ENCODE data around the gene TGFBR3.
"Not testable (repeated sequence)": the region's sequence is repeated elsewhere in the genome, so short reads cannot be mapped to it uniquely, and the experiment has no call there.

The TGFBR3 gene

DNA sequence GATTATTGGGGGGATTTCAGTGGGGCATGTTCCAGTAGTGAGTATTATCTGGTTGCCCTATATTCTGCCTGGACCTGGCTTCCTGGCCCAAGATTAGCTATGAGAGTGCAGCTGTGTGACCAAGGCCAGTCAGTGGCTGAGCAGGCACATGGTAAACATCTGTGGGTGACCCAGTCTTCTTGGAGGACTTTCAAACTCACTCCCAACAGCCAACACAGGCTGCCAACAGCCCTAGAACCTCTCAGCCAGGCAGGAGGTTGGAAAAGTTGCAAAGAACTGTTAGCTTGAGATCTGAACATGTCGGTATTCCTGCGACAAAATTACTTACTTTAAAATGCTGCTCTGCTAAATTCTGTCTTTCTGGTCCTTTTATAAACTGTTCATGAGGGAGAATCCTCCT is 192.4 kb downstream of the TGFBR3 start:
- no peak for DNase-seq (ENCODE audit: low read depth, low spot score)

DNA sequence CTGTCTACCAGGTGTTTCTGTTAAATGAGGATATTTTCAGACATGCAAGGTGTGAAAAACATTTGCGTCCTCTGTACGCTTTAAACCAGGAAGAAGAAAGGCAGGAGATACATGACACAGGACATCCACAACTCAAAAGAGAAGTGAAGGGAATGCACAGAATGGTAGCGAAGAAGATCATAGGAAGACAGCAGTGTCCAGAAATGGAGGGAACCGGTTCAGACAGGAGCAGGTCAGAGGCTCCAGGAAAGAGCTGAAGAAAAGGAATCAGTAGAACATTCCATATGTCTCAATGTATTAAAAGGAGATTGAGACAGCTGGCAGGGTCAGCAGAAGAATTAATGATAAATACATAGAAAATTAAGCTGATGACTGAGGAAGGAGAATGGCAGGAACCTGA is 194.4 kb downstream of the TGFBR3 start:
- no peak for DNase-seq (ENCODE audit: low read depth, low spot score)

DNA sequence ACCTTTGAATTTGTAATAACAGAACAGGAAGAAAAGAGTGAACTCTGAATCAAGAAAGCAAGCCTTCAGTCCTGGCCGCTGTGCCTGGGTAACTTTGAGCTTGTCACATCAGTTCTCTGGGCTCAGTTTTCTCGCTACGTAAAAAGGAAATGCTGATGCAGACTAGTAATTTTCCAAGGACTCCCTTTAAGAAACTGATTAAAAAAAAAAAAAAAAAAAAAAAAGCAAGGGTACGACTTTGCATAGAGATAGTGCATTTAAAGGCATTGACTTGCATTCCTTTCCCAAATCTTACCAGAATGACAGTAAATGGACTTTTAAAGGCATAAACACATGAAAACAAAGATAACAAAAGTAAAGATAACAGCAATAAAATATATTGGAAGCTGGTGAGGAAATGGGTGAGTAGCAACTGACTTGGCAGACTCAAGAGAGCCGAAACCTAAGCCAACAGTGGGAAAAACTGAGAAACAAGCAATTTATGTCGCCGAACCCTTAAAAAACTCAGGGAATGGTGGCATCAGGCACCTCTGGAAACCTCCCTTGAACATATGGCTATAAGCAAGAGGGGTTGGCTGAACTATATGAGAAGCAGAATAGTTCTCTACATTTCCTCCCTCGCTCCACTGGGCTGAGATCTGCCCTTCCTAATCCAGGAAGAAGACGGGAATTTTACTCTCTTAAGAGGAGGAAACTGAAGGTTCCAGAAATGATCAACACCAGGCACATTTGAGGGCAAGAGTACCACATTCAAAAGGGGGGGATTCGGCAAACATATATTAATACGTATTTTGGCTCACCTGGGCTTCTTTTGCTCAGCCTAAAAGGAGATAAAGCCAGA is 196.1 kb downstream of the TGFBR3 start:
- DNase-seq (ENCODE audit: low read depth, low spot score) = no peak

DNA sequence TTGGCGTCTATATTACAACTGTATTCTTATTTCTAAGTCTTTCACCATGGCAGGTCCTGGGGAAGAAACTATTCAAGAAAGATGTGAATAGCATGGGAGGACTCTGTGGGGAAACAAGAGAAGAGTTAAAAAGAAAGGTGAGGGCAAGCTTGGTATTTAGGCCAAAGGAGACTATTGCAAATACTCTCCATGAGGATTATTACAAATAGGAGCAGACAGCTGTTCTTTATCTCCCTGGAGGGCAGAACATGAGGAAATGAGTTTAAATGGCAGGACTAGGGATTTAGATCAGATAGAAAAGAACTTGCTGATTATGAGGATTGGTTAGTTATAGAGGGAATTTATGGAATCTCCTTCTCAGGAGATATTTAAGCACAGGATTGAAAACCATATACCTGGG is 198.5 kb downstream of the TGFBR3 start:
- no peak for DNase-seq (ENCODE audit: low read depth, low spot score)

DNA sequence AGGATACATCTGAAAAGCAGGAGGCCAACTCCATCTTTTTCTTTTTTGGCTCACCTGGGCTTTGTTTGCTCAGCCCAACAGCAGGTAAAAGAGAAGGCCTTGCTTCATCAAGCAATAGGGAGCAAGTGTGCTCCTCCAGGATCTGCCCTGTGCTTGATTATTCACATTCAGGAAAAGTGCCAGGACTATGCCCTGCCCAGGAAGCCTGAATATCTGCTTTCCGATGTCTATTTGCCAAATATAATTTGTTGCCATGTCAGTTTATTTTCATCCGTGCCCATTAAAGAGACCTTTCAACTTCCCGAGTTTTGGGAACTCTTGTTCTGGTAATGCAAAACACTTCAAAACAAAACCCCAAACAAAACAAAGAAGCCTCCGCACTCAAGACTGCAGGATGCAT is 200.0 kb downstream of the TGFBR3 start:
- no peak for DNase-seq (ENCODE audit: low read depth, low spot score)

DNA sequence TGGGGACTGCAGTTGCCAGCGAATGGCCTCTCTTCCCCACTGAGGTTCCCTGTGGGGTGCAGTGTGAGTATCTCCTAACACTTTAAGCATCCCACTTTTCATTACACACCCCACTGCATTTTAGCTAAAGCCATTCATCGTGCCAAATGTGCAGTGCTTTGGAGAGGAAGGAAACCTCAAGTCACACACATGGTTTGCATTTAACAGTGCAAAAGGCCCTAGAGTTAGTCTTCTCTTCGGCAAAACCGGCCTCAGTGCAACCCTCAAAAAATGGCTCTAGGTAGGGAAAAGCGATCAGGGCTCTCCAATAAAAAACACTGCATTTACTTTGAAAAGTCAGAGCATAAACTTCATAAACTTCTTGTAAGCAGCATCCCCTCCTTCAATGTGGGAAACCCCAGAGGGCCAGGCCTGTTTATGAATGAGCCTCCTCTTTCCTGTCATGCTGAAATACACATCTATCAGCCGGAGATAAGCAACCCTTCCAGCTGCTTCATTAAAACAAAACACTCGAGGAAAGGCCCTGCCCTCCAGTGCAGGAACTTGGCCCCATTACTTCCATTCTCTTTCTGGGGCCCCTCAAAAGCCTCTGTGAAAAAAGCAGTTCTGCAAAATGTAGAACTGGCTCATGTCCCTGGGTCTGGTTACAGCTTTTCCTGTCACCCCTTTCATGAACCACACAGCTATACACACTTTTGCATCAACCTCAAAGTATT is 201.3 kb downstream of the TGFBR3 start:
- no peak for DNase-seq (ENCODE audit: low read depth, low spot score)

DNA sequence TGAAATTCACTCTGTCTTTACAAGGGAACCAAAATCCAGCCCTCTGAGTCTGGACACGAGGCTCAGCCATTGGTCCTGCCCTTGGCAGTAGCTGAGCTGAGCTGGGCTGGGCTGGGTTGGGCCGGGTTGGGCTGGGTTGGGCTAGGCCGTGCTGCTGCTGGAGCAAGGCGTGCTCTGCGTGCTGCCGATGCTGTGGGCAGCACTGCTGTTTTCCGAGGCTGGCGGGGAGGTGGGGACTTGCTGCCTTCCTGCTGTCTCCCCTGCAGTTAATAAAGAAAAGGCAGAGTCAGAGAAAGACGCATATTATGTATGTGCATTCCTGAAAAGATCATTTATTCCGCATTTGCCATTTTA is 202.4 kb downstream of the TGFBR3 start:
- no peak for DNase-seq (ENCODE audit: low read depth, low spot score)

- DNase-seq (ENCODE audit: low read depth, low spot score) = no peak
Observed at GRCh38 chr1:91682882-91683597, 202.9 kb downstream of the TGFBR3 start.

DNA sequence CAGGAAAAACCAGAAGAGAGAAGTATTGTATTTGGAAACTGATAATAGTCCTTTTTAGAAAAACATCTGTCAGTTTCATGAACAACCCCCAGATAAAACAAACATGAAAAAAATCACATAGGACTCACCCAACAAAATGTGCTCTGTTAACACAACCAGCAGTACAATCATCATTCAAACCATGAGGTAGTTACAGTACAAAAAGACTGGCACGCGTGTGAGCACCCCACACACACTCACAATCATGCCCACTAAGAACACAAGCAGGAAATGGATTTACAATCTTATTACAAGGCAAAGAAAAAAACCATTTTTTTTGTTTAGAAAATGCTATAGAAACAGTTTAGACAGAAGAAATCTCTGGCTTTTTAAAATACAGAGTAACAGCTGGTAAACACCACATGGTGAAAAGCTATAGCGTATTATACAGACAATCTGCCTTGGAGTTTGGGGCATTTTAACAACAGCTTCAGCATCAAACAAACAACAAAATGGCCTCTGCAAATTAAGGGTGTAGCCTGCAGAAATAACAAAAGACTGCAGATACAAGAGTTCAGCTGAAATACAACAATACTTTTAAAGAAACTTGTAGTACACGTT is 205.3 kb downstream of the TGFBR3 start:
- no peak for DNase-seq (ENCODE audit: low read depth, low spot score)

DNA sequence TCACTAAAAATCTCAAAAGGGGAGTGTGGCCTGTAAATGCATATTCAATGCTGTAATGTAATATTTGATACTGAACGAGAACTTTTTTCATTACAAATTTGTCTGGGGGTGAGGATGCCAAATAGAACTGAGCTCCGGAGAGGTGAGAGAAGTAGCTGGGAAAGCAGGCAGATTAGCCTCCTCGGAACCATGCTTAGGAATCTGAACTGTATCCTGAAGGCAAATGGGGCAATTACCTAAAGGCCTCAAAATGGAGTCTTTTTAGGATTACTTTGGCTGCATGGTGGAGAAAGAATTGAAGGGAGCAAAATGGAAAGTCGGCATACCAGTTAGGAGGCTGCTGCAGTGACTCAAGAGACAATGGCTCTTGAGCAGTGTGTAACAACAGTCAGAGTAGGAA is 206.5 kb downstream of the TGFBR3 start:
- no peak for DNase-seq (ENCODE audit: low read depth, low spot score)

- no peak for DNase-seq (ENCODE audit: low read depth, low spot score)
Observed at GRCh38 chr1:91676030-91676429, 209.9 kb downstream of the TGFBR3 start.

DNA sequence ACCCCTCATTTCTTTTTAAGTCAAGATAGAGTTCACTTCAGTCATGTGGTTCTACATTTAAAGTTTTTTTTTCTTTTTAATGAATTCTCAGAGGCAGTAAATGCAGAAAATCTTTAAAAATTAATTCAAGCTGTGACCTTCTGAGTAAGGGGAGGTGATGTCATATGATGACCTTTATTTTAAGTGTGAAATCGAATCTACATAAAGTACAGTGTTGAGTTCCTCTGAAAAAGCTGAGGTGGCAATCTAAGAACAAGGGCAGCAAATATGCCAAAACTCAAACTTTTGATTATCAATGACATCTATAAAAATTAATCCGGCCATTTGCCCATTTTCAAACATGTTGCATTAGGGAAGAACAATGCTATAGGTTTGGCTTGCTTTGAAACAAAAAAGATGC is 211.8 kb downstream of the TGFBR3 start:
- no peak for DNase-seq (ENCODE audit: low read depth, low spot score)

DNA sequence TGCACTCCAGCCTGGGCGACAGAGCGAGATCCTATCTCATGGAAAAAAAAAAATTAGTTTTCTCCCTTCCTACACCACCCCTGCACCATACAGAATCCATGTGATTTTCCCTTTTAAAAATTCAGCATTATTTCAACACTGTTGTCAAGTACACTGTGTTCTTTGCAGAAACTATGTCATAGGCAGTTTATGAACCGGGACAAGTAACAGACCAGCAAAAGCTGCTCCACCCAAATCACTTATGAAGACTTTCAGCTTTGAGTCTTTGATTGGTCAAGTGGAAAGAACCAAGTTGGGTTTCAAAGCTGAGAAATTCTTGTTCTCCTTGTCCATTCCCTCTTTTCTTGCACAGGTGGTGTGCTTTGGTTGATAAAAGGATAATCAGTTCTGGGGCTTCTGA is 212.3 kb downstream of the TGFBR3 start:
- DNase-seq (ENCODE audit: low read depth, low spot score) = no peak

DNA sequence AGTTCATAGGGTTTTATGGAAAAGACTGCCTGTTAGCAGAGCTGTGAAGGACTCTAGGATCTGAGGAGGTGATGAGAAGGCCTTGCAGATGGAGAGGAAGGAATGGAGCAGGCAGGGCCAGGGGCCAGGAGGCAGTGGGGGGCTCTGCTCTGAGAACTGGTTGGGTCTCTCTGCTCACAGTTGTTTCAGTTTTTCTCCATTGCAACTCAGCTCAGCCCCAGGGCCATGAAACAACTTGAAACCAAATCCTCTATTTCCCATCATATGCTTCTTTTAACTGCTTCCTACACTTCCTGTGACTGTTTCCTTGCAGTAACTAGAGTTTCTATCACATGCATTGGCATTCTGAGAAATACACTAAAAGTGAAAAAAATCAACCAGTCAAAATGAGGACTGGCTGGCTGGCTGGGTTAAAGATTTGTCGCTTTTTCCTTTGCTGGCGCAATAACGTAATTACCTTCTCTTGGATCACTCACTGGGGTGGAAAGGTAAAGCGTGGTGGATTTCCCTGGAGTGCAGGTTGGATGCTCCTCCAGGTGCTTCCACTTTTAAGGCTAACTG is 213.3 kb downstream of the TGFBR3 start:
- DNase-seq (ENCODE audit: low read depth, low spot score) = no peak

- no peak for DNase-seq (ENCODE audit: low read depth, low spot score)
Observed at GRCh38 chr1:91670781-91671180, 215.2 kb downstream of the TGFBR3 start.

- no peak for DNase-seq (ENCODE audit: low read depth, low spot score)
Observed at GRCh38 chr1:91669584-91670350, 216.2 kb downstream of the TGFBR3 start.

DNA sequence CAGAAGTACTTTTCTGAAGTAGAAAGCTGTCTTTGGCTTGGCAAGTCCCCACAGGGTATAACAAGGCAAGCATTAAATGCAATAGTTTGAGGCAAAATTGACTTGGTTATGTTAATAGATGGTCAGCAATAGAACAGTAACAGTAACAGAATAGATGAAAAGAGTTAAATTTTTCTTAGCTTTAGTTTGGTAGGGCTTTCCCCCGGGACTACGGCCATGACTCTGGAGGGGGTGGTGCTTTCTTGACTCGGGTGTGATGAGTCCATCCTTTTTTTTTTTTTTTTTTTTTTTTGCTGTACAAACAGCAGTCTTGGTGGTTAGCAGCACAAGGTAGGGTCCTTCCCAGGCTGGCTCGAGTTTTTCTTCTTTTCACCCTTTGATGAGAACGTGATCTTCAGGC is 219.3 kb downstream of the TGFBR3 start:
- DNase-seq (ENCODE audit: low read depth, low spot score) = not testable (repeated sequence)

- no peak for DNase-seq (ENCODE audit: low read depth, low spot score)
Observed at GRCh38 chr1:91661121-91661520, 224.8 kb downstream of the TGFBR3 start.

- no peak for DNase-seq (ENCODE audit: low read depth, low spot score)
Observed at GRCh38 chr1:91660708-91661107, 225.2 kb downstream of the TGFBR3 start.

DNA sequence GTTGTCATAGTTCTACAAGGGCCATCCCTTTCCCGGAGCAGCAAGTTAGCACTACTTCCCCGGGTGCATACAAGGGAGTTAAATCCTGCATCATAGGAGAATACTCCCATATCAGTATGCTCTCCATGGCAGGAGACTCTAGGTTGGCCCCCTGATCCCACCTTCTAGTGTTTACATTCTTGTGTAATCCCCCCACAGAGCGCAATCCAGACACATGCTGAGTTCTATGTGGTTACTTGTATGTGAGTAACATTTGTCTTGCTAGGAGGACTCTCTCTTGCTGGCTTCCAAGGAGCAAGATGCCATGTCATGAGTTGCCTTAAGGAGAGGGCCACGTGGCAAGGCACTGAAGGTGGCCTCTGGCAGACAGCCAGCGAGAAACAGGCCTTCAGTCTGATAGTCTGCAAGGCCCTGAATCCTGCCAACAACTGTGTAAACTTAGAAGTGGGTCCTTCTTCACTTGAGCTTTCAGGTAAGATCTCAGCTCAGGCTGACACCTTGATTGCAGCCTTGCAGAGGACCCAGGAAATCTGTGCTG is 230.0 kb downstream of the TGFBR3 start:
- no peak for DNase-seq (ENCODE audit: low read depth, low spot score)

DNA sequence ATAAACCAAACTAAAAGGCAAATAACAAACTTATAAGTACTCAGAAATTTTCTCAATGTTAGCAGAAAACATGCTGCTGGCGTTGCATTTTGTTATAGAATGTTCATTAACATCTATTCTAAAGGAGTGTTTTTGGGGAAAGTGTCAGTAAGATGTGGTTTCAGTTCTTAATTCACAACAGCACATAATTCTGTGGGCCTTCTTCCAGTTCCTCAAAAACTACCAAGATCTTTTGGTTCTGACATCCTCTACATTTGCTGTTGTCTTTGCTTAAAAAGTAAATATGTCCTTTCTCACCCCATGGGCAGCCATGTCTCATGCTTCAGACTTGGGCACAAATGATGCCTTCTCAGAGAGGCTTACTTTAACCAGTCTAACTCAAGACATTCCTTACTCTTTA is 232.8 kb downstream of the TGFBR3 start:
- DNase-seq (ENCODE audit: low read depth, low spot score) = no peak

Measured in iPS DF 19.7 (cell line).